Neuron (in vitro differentiated cells): ENCODE results near the gene SAMD9.
"Not testable (repeated sequence)": the region's sequence is repeated elsewhere in the genome, so short reads cannot be mapped to it uniquely, and the experiment has no call there.

ENCODE experiments used
- H2AFZ ChIP-seq: one replicate; pipeline ENCODE4 v1.6.1; 2013; ENCODE audit warnings: low read depth, mild to moderate bottlenecking, inconsistent platforms, low read length, moderate library complexity
- H3K27me3 ChIP-seq: one replicate; pipeline ENCODE4 v1.6.1; 2013; ENCODE audit warnings: low read length; ENCODE audit not compliant: insufficient read depth
- H3K36me3 ChIP-seq: one replicate; pipeline ENCODE4 v1.6.1; 2013; ENCODE audit warnings: low read length; ENCODE audit not compliant: insufficient read depth
- H3K4me1 ChIP-seq: one replicate; pipeline ENCODE4 v1.6.1; 2013; ENCODE audit warnings: low read length; ENCODE audit not compliant: insufficient read depth
- H3K4me3 ChIP-seq: 2 replicates; pipeline ENCODE4 v1.5.1; 2013; ENCODE audit warnings: mild to moderate bottlenecking, low read length, moderate library complexity
- H3K9me3 ChIP-seq: one replicate; pipeline ENCODE4 v1.6.1; 2013; ENCODE audit warnings: low read length

SAMD9 gene

DNA sequence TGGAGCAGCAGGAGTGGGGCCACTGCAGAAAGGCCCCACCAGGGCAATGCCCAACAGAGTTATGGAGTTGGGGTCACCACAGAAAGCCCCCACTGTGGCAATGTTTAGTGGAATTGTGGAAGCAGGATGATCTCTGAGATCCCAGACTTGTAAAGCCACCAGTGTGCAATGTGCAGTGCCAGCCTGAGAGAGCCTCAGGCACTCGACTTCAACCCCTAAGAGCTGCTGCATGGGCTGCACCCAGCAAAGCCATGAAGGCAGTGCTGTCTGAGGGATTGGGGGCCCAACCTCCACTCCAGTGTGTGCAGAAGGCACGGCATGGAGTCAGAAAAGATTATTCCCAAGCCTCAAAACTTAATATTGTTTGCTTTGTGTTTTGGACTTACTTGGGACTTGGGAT, 20.4 kb downstream of the SAMD9 start:
- no peak overlapping the region for H2AFZ ChIP-seq
- peaks cover 2% of the 10 kb centered on the region for H3K9me3 ChIP-seq
- no peaks in the 10 kb centered on the region for H3K36me3 ChIP-seq
- H3K4me1 ChIP-seq: no peaks in the 10 kb centered on the region
- H3K4me3 ChIP-seq: no peak overlapping the region
- peaks cover 2% of the 10 kb centered on the region for H3K27me3 ChIP-seq

DNA sequence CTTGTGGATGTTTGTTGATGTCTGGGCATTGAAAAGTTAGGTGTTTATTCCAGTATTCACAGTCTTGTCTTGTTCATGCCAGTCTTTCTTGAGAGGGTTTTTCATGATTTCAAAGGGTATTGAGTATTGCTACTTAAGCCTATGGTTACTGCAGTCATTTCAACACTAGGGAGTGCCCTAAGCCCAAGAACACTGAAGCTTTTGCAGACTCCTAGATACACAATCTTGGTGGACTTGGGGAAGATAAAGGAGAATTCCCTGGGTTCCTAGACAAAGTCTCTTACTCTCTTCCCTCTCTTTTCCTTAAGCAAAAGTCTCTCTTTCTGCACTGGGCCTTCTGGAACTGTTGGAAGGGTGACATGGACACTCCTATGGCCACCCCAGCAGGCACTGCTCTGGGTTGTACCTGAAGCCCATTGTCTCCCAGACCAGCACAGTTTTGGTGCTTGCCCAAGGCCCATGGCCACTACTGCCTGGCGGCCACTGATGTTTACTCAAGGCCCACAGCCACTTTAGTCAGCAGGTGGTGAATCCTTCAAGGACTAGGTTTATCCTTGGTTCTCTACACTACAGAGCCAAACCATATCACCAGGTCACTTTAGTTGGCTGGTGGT, 24.9 kb downstream of the SAMD9 start:
- no peaks in the 10 kb centered on the region for H3K27me3 ChIP-seq
- no peak overlapping the region for H2AFZ ChIP-seq
- H3K4me3 ChIP-seq: no peak overlapping the region
- H3K4me1 ChIP-seq: no peaks in the 10 kb centered on the region
- H3K36me3 ChIP-seq: no peaks in the 10 kb centered on the region
- peaks cover 2% of the 10 kb centered on the region for H3K9me3 ChIP-seq

DNA sequence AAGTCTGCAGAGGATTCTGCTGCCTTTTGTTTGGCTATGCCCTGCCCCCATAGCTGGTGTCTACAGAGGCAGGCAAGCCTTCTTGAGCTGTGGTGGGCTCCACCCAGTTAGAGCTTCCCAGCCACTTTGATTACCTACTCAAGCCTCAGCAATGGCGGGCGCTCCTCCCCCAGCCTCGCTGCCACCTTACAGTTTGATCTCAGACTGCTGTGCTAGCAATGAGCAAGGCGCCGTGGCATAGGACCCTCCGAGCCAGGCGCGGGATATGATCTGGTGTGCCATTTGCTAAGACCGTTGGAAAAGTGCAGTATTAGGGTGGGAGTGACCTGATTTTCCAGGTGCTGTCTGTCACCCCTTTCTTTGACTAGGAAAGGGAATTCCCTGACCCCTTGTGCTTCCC, 44.4 kb downstream of the SAMD9 start:
- not testable (repeated sequence) for H3K36me3 ChIP-seq, H3K4me1 ChIP-seq, H3K27me3 ChIP-seq, H3K9me3 ChIP-seq, H2AFZ ChIP-seq, H3K4me3 ChIP-seq

DNA sequence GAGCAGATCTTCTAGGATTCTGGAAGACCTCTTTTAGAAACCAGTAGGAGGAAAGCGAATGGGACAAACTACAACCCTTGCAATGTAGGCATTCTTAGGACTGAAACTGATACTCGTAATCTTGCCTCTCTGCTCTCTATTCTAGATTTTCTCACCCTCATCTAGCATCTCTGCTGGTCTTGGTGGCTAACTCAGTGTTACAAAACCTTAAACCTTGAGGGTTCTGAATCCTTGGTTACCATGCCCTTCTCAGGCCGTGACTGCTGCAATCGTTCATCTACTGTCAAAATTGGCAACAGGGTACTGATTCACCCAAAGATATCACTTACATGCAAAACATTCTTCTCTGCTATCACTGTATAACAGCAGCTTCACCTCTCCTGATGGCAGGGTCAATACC, 55.2 kb downstream of the SAMD9 start:
- no peaks in the 10 kb centered on the region for H3K4me1 ChIP-seq
- H3K9me3 ChIP-seq: no peaks in the 10 kb centered on the region
- no peak overlapping the region for H3K4me3 ChIP-seq
- H3K27me3 ChIP-seq: no peaks in the 10 kb centered on the region
- no peaks in the 10 kb centered on the region for H3K36me3 ChIP-seq
- no peak overlapping the region for H2AFZ ChIP-seq

DNA sequence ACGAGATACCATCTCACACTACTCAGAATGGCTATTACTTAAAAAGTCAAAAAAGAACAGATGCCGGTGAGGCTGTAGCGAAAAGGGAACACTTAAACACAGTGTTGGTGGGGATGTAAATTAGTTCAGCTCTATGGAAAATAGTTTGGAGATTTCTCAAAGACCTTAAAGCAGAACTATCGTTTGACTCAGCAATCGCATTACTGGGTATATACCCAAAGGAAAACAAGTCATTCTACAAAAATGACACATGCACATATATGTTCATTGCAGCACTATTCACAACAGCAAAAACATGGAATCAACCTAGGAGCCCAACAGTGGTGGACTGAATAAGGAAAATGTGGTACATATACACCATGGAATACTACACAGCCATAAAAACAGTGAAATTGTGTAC, 56.9 kb downstream of the SAMD9 start:
- H3K27me3 ChIP-seq: no peaks in the 10 kb centered on the region
- no peaks in the 10 kb centered on the region for H3K36me3 ChIP-seq
- H2AFZ ChIP-seq: no peak overlapping the region

DNA sequence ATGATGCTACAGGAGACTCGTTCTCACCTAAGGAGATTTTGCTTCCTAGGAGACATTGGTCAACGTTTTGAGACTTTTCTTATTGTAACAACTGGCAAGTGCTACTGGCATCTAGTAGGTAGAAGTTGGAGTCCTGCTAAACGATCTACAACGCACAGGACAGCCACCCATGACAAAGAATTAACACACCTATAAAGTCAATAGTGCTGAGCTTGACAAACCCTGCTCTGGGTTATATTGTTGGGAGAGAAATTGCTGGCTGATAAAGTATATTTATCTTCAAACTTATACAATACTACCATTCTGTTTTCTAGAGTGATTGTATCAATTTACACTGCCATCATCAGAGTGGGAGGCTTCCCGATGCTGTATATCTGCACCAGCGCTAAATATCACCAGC, 57.8 kb downstream of the SAMD9 start:
- Histone ChIP-seq H3K4me1 (no peaks in the 10 kb centered on the region), H3K27me3 (no peaks in the 10 kb centered on the region), H3K9me3 (no peaks in the 10 kb centered on the region), H3K36me3 (no peaks in the 10 kb centered on the region), H2AFZ (no peak overlapping the region), H3K4me3 (no peak overlapping the region)

More for the DNA sequence above, 56.9 kb downstream of the SAMD9 start:
- H3K9me3 ChIP-seq: no peaks in the 10 kb centered on the region
- no peaks in the 10 kb centered on the region for H3K4me1 ChIP-seq
- no peak overlapping the region for H3K4me3 ChIP-seq

DNA sequence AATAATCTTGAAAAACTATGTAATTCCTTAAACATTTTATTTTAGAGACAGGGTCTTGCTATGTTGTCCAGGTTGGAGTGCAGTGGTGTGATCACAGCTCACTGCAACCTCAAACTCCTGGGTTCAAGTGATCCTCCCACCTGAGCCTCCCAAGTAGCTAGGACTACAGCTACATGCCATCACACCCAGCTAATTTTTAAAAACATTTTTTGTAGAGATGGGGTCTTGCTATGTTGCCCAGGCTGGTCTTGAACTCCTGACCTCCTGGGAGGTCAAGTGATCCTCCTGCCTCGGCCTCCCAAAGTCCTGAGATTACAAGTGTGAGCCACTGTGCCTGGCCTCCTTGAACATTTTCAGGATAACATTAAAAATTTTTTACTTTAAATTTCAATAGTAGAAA, 61.2 kb downstream of the SAMD9 start:
- not testable (repeated sequence) for H3K4me3 ChIP-seq, H3K4me1 ChIP-seq, H3K9me3 ChIP-seq, H3K36me3 ChIP-seq, H2AFZ ChIP-seq, H3K27me3 ChIP-seq

DNA sequence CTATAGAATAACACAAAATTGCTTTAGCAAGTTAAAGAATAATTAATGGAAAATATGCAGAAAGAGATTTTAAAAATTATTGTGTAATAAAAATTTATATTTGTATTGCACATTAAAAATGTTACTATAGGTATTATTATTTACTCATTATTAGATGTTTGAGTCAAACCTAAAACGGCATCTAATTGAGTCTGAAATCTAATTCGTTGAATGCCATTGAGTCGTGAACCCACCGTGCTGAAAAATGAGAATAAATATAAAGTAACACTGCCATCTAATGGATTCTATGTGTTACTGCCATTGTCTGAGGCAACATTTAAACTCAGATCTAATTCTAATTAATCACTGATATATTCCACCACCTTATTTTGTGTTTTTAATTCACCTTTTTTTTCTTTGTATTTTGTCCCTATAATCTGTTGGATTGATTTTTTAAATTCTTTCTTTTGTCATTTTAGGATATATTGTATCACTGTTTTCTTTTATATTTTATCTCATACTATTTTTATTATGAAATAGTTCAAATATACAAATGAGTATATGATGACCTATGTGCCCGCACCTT, 62.2 kb downstream of the SAMD9 start:
- no peaks in the 10 kb centered on the region for H3K27me3 ChIP-seq
- H2AFZ ChIP-seq: no peak overlapping the region
- no peak overlapping the region for H3K4me3 ChIP-seq
- H3K9me3 ChIP-seq: no peaks in the 10 kb centered on the region
- H3K36me3 ChIP-seq: no peaks in the 10 kb centered on the region
- H3K4me1 ChIP-seq: no peaks in the 10 kb centered on the region

DNA sequence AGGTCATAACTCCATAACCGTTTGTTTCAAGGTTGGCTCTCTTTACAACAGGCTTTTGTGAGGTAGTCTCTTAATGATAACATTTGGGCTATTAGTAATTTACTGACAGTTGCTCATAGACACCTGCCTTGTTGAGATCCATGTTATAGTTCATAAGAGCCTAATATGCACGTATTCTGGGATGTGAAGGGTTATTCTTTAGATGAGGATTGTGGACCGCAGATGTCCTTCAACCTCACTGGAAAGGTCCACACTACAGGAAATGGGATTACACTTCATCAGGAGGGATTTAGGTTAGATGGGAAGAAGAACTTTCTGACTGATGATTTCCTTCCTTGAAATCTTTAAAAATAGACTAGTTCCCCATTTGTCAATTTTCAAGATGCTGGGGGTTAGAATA, 62.8 kb downstream of the SAMD9 start:
- Histone ChIP-seq H3K36me3 (no peaks in the 10 kb centered on the region), H3K4me1 (no peaks in the 10 kb centered on the region), H3K4me3 (no peak overlapping the region), H2AFZ (no peak overlapping the region), H3K27me3 (no peaks in the 10 kb centered on the region), H3K9me3 (no peaks in the 10 kb centered on the region)

DNA sequence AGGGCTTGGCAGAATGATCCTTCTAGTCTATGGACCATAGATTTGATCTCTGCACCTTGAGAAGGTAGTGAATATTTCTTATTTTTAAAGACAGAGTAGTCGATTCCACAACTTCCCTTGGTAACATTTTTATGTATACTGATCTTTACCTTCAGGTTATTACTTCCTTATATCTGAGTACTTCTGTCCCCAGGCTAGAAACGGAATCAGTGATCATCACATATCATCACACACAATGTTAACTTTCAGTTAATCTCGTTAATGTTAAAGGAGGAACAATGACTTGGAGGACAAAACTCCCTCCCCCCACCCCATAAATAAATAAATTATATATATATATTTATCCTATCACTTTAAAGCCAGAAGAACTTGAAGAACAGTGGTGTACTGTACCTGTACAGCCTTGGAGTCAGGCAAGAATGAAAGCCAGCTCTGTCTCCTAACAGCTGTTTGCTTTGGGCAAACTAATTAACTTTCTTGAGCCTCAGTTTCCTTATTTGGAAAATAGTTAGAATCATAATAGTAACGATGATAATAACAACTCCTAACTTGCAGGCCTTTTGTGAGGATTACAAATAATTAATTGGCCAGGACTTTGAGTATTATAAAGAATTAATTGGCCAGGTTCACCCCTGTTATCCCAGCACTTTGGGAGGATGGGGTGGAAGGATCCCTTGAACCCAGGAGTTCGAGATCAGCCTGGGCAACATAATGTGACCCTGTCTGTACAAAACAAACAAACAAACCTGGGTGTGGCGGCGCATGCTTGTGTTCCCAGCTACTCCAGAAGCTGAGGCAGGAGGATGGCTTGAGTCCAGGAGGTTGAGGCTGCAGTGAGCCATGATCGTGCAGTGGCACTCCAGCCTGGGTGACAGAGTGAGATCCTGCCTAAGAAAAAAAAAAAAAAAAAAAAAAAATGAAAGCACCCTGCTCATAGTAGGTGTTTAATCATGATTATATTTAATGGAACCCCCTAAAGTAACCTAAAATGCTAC, 63.5 kb downstream of the SAMD9 start:
- Histone ChIP-seq H3K4me1 (no peaks in the 10 kb centered on the region), H3K36me3 (no peaks in the 10 kb centered on the region), H3K27me3 (no peaks in the 10 kb centered on the region), H3K9me3 (no peaks in the 10 kb centered on the region), H2AFZ (no peak overlapping the region), H3K4me3 (no peak overlapping the region)

DNA sequence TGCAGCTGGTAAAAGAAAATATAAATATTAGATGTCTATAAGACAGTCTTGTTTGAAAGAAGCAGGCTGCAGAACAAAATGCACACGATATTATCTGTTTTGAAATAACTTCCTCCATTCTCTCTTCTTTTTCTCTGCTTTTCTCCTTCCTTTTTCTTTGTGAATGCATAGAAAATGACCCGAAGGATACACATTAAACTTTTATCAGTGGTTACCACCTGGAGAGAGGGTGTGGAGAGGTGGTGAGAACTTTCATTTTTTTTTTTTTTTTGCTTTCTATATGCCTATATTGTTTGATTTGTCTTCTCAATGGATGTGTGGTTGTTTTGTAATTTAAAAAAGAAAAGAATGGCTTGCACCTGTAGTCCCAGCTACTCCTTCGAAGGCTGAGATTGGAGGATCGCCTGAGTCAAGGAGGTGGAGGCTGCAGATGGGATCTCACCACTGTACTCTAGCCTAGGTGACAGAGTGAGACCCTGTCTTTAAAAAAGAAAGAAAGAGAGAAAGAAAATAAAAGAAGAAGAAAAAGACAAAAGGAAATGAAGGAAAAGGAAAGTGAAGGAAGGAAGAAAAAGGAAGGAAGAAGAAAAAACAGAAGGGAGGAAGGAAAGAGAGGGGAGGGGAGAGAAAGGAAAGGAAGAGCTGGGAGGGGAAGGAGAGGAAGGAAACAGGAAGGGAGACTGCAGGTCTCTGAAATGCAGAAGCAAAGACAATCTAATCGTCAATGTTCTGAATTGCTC, 64.4 kb downstream of the SAMD9 start:
- Histone ChIP-seq H3K9me3 (no peaks in the 10 kb centered on the region), H3K4me1 (no peaks in the 10 kb centered on the region), H3K36me3 (no peaks in the 10 kb centered on the region)

DNA sequence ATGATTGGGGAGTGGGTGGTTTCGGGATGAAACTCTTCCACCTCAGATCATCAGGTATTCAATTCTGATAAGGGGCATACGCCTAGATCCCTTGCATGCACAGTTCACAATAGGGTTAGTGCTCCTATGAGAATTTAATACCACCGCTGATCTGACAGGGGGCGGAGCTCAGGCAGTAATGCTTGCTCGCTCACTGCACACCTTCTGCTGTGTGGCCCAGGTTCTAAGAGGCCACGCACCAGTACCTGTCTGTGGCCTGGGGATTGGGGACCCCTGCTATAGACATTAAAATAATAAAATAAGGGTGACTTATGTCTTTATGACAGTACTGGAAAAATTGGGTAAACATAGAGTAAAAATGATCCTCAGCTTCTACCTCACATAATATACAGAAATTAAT, 66.1 kb downstream of the SAMD9 start:
- H3K27me3 ChIP-seq: no peaks in the 10 kb centered on the region
- no peaks in the 10 kb centered on the region for H3K9me3 ChIP-seq
- H2AFZ ChIP-seq: no peak overlapping the region
- peaks cover 11% of the 10 kb centered on the region for H3K4me1 ChIP-seq
- no peak overlapping the region for H3K4me3 ChIP-seq
- no peaks in the 10 kb centered on the region for H3K36me3 ChIP-seq

More for the DNA sequence above, 64.4 kb downstream of the SAMD9 start:
- H2AFZ ChIP-seq: no peak overlapping the region
- H3K4me3 ChIP-seq: no peak overlapping the region
- no peaks in the 10 kb centered on the region for H3K27me3 ChIP-seq
